Anterior cingulate cortex (tissue), 58 donors: ENCODE results near the gene NCEH1.
"Not testable (repeated sequence)": the region's sequence is repeated elsewhere in the genome, so short reads cannot be mapped to it uniquely, and the experiment has no call there.

Experiments
- DNase-seq, 58 donors: peaks; one replicate each; lab custom pipeline; 2025; lab: John Stamatoyannopoulos, UW

The NCEH1 gene, protein sequence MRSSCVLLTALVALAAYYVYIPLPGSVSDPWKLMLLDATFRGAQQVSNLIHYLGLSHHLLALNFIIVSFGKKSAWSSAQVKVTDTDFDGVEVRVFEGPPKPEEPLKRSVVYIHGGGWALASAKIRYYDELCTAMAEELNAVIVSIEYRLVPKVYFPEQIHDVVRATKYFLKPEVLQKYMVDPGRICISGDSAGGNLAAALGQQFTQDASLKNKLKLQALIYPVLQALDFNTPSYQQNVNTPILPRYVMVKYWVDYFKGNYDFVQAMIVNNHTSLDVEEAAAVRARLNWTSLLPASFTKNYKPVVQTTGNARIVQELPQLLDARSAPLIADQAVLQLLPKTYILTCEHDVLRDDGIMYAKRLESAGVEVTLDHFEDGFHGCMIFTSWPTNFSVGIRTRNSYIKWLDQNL

DNA sequence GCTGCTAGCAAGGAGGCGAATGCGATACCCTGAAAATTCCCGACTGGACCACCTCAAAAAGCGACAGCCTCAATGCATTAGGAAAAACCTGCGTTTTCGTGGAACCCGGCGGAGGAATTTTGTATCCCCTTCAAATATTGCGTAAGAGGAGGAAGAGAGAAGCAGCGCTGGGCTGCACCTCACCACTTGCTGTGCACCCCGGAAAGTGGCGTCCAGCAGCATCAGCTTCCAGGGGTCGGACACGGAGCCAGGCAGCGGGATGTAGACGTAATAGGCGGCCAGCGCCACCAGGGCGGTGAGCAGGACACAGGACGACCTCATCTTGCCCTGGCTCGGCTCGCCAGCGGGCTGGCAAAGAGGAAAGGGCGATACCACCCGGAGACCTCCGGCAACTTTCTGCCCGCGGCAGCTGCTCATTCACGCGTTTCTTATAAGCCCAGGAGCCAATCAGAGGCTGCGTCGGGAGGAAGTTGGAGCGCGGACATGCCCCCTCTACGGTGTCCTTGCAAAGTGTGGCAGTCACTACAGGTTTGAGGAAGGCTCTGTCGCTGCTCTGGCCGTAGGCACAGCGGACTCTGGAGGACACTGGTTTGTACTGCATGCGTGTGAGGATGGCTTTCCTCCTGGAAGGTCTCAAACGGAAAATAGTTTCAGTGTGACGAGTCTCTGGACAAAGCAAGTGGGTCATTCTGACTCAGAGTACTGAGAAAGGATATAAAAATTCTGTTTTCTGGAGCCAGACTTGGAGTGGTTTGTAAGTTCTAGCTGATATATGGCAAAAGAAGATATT, at the start of gene NCEH1:
Gene NCEH1, minus strand, starts transcription at position 404 of the 790 bp plus-strand sequence. Its CDS starts 83 bp downstream, at position 321.
- peak; percentile 46 to 95 (median 84) for DNase-seq

DNA sequence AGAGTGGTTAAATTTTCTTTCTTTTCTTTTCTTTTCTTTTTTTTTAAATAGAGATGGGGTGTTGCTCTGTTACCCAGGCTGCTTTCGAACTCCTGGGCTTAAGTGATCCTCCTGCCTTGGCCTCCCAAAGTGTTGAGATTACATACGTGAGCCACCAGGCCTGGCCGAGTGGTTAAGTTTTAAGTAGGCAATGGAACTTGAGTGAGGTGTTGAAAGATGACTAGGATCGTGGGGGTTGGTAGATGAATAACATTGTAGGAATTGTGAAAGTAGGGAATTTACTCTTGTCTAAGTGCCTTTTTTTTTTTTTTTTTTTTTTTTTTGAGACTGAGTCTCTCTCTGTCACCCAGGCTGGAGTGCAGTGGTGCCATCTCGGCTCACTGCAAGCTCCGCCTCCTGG, 49.5 kb upstream of the NCEH1 start:
- not testable (repeated sequence) for DNase-seq

DNA sequence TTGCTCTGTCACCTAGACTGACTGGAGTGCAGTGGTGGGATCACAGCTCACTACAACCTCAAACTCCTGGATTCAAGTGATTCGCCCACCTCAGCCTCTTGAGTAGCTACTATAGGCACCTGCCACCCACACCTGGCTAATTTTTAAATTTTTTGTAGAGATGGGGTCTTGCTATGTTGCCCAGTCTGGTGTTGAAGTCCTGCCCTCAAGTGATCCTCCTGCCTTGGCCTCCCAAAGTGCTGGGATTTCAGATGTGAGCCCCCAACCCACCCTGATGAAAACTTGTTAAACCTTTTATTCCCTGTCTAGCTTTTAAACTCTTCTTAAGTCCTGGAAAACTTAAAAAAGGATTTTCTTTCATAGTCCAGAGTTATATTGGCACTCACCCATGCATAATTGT, 42.3 kb upstream of the NCEH1 start:
- DNase-seq, result no peak

DNA sequence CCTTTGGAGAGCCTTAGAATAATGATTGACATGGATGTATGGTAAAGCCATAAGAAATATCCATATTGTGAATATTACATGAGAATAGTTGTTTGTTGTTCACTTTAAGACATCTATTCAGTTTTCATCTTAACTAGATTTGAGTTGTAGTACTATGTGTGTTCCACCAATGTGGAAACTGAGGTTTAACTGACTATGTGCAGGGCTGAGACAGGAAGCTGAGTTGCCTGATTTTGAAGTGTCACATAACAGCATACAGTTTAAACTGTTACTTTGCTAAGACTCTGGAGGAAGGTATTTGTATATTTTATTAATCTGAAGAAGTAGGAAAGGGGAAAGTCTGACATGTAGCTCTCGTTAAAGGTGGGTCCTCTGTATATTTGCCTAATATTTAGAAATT, 41.8 kb upstream of the NCEH1 start:
- DNase-seq, result no peak

DNA sequence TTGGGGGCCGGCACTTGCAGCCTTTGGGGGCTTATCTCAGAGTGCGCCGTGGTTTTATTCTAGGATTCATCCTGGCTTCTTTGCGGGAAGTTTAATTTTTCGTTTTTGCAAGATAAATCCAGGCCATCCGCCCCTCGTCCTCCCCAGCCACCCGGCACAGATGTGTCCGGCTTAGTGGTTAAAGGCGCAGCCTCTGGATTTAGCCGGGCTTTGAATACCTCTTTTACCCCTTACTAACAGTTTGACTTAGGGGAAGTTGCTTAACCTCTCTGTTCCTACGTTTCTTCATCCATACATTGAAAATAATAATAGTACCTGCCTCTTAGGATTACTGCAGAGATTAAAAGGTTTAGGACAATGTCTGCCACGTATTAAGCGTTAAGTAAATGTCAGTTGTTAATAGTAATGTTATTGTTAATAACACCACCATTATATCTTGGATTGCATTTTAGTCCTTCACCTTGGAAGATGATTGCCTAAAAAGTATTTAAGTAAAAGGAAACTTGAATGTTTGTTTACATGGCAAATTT, 40.4 kb upstream of the NCEH1 start:
- peak in 2 of 58 donors; percentile 25 to 56 for DNase-seq

DNA sequence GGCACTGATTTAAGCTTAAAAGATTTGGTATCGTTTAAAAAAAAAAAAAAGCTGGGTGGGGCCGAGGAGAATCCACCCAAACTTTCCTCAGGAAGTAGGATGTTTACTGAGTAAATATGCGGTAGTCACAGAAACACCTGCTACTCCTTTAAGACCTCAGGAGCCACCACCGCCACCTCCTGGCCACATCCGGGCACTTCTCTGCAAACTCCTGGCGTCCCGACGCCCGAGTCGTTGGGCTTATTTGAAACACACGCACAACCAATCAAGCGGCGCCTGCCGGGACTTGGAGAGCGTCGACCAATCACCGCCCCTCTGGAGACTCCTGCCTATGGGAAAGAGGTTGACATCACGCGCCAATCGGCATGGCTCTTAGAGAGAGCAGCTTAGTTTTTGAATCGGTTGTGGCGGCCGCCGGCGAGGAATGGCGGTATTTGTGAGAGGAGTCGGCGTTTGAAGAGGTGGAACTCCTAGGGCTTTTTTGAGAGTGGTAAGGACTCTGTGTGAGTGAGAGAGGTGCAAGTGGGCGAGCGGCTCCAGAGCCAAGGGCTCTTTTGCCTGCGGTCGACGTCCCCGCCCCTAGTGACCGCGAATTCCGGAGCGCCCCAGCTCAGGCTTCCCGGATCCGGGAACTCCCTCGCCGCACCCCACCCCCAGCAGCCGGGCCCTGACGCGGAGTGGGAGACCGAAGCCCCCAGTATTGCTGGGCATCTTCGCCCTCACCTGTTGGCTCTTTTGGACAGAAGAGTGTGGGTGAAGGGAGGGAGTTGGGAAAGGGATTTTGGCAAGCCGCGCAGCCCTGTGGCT, 39.7 kb upstream of the NCEH1 start, which contains the start of gene ECT2:
Gene ECT2, plus strand, starts transcription at position 359 of the 807 bp plus-strand sequence. CDS start 3,805 bp downstream, outside the sequence.
- DNase-seq, result peak; percentile 78 to 99 (median 98)

DNA sequence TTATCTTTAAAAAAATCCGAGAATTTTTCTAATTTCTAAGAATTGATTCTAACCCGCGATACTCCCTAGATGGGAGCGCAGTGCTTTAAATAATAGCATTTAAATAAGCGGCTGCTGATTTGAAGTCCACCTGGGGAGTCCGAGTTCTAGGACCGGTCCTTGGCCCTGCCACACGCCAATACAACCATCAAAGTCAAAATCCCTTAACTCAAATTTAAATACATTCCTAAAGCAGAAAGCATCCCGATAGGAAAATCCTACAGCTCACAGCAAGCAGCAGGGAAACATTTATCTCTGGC, 39.2 kb upstream of the NCEH1 start:
- peak in 1 of 58 donors; percentile 63 for DNase-seq

DNA sequence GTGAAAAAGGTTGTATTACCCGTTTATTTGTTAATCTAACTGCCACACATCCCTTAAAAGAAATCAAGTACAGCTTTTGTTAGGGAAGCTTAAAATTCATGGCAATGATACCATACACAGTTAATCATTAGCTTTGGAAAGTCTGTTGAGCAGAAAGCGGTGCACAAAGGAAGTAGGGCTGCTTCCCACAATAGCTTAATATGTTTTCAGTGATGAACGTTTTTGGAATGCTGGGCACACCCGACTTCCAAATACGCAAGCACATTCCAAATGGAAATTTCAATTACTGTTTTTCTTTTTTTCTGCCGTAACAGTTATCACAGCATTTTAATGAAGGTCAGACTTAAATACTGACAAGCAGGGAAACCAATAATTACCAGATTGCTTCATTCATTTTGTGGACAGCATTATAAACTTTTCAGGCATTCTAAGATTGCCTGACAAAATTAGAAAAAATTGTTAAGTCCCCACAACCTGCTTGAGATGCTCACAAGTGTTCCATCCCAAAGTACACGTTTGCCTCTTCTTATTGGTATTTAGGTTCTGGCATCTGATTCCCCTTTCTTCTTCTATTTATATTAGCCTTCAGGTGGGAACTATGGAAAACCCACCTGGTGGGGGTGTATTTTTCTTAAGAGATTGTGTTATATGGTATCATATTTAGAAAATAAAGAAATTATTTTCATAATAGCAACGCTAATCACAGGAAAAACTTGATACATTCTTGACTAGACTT, 38.5 kb upstream of the NCEH1 start:
- DNase-seq, result peak in 4 of 58 donors; percentile 2 to 12 (median 4)

DNA sequence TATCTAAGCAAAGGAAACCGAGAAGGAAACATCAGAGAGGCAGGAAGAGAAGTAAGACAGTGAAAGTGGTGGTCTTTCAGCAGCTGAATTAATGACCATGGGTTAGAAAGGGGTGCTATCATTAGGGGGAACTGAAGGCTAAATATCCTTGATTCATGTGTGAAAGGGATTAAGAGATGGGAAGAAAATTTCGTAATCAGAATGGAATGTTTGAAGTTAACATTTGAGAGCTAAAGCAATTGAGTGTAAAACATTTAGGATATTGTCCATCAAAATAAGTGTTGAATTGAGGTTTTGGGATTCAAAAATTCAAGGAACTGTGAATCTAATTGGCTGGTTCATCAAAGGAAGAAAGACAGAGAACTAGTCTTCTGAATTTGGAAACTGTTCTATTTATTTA, 35.6 kb upstream of the NCEH1 start:
- no peak for DNase-seq

DNA sequence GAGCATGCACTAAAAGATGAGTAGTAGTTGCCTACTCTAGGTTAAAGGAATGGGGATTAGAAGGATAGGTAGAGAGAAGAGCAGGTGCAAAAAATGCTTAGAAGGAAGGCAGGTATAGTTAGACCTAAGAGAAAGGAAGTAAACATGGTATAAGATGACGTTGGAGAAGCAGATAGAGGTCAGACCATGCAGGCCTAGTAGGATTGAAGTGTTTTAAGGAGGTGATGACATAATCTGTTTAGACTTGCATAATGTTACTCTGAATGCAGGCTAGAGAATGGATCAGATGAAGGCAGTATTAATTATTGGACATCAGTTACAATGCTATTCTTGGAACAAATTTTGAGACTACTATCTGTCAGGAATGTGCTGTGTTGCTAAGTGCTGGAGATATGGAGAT, 28.6 kb upstream of the NCEH1 start:
- DNase-seq, result no peak

DNA sequence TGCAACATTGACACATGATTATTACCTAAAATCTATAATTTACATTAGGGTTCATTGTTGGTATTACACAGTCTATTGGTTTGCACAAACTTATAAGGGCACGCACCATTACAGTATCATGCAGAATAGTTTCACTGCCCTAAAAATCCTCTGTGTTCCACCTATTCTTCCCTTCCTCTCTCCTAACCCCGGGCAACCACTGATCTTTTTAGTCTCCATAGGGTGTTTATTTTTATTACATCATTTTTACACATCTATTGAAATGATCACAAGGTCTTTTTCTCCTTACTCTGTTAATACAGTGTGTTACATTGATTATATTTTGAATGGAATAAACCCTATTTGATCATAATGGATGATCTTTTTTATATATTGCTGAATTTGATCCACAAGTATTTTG, 24.1 kb upstream of the NCEH1 start:
- no peak for DNase-seq

DNA sequence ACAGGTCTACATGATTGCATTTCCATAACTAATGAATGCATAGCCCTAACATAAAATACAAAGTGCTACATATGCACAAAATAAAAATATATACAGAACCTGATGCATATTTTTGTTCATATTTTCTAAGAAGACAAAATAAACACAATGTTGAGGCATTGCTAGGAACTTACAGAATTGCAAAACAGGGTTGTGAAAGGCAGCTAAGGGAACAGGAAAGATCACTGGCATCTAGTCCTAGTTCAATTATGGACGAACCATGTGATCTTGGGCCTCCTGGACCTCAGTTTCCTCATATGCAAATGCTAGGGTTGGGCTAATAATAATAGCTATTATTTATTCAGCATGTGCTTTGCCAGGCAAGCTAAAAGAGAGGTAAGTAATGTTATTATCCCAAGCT, 15.5 kb upstream of the NCEH1 start:
- no peak for DNase-seq

DNA sequence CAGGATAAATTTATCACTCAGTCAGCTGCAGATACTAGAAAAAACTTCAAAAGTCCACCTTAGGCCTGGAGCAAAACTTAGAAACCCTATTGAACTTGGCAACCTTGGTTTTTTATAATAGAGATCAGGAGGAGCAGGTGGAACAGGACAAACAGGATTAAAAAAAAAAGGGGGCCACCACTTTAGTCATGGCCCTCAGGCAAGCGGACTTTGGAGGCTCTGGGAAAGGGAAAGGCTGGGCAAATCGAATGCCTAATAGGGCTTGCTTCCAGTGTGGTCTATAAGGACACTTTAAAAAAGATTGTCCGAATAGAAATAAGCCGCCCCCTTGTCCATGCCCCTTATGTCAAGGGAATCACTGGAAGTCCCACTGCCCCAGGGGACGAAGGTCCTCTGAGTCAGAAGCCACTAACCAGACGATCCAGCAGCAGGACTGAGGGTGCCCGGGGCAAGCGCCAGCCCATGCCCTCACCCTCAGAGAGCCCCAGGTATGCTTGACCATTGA, 11.7 kb upstream of the NCEH1 start:
- DNase-seq, result not testable (repeated sequence)

DNA sequence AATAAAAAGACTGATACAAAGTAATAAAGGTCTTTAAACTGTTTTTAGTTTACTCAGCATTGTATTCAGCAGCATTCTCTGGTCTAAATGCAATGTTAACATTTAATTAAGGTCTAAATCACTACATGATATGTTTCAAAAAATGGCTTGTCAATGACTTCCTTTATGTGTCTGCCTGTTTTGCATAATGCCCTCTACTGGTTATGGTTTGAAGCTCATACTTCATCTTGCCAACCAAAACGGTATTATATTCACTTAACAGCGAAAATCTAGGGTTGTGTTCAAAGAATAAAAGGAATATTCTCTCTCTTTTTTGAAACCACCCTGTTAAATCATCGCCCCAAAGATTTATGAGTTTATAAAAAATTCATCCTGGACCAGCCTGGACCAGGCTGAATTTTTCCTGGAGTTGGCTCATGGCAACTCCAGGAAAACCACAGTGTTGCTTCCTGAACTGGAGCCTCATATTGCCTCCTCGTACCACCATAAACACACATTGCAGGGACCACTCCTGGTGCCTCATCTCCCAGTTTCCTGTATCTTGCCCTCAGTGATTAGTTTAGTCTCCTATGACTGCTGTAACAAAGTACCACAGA, 6.7 kb upstream of the NCEH1 start:
- no peak for DNase-seq

DNA sequence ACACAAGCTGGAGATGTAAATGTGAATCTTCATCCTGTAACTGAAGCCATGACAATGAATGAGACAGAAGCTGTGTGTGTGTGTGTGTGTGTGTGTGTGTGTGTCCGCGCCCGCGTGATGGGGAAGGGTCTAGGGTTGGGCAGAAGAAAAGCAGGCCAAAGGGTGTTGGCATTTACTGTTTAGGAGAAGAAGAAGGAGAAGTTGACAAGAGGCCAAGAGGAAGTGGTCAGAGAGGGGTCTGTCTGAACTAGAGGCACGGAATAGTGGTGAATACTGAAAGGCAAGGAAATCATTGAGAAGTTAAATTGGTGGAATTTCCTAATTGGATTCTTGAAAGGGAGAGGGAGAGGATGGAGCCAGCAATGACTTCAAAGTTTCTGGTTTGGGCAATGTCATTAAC, 5.6 kb upstream of the NCEH1 start:
- peak in 15 of 58 donors; percentile 2 to 26 (median 11) for DNase-seq

DNA sequence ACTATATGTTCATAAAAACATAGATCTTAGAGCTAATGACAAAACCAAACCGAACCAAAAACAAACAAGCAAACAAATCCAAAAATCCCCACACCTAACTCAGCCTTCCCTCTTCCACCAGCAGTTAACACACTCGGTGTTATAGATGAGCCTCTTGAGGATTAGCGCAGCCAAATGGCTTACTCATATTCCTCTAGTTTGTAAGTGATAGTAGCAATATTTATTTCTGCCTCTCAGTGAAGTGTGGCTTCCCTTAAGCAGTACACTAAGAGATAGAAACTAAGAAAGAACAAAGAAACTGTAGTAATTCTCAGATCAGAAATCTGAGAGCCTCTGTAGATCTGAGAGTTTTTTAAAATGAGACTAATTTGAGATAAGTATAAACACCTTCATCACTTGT, 2.4 kb upstream of the NCEH1 start:
- no peak for DNase-seq

DNA sequence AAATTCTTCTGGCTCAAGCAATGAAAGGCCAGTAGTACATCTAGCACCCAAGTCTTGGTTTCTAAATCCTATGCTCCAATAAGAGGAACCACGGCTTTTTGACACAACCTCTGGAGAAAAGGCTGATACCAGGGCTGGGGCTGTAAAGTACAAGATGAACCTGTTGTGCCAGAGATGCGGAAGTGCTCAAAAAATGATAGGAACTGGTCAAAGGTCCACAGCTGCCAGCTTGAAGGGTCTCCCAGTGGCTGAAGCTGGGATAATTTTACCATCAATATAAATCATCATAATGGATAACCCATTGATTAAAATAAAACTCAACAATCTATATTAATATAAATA, 558 bp upstream of the NCEH1 start:
- DNase-seq, result peak in 1 of 58 donors; percentile 47

DNA sequence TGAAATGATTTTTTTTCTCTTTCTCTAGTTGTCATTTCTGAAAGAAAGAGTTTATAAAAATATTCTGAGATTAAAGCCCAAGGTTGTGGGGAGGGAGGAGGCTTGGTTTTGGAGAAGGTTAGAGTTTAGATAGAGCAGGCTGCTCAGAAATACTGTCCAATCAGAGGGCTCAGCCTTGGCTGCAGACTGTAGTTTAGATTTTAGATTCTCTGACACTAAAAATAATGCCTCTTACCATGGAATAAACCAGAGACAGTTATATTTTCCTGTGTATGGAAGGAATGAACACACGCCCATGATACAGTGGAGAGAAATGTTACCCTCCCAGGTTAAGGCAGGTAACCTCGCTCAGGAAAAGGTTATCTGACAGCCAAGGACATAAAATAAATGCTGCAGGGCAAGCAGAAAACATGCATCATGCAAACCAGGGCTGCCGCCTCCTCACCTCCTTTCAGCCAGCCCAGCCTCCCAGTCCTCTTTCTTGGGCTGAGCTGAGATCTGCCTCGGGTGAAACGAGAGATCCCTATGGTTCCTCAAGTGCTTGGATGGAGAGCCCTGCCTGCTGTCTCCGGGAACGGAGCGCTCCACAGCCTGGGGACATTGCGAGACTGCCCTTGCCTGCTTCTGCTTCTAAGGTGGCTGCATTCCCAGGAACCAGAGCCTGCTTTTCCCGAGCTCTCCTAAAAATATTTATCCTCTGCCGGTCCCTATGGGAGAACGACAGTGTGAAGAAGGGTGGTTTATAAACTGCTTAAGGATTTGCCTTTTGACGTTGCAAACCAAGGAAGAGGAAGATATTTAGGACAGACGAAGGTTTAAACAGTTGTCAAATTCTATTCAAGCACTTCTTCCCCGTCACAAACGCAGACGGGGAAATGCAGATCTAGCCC, 848 bp downstream of the NCEH1 start:
- peak in 34 of 58 donors; percentile 6 to 58 (median 20) for DNase-seq
